G401 (cell line): Measurements from ENCODE around the gene HOXA3. TPM values are rescaled to one million over a fixed set of nuclear protein-coding genes. Genes with fewer than 3 reads are reported as not detected.
A peak's percentile ranks its signal among the peaks of the same experiment; 100 is the strongest.

Experiments
- DNase-seq: peaks from one replicate; pipeline ENCODE4 v3.0.0-alpha.2; 2015; ENCODE audit warnings: low spot score
- in situ Hi-C: cut with HindIII; loops from 2 replicates; pipeline ENCODE4 v1.10.0; 2016; ENCODE audit warnings: low sequenced_read_pairs, mixed read lengths
- total RNA-seq: library from RNA; depleted of rRNA; stranded (reverse); fragments of >200 nt; shearing (Covaris generic); gene quantifications from 2 replicates; pipeline ENCODE4 v1.2.3, GENCODE V29; 2014

Gene HOXA3
- total RNA-seq, 1 experiment from 2014 or later = 2.2 TPM

- no peak for DNase-seq
- in situ Hi-C loops = loop anchor here (5.0 kb wide), 1 partner anchor 32 kb away; no protein-coding TSS in a partner anchor
Observed at GRCh38 chr7:27159266-27160144, 7.1 kb upstream of the HOXA3 start.

- in situ Hi-C loops = no loop called here
- DNase-seq = no peak
Observed at GRCh38 chr7:27158436-27159265, 6.3 kb upstream of the HOXA3 start.

- DNase-seq = no peak
- in situ Hi-C loops = no loop called here
Observed at GRCh38 chr7:27157702-27158431, 5.5 kb upstream of the HOXA3 start.

GRCh38 chr7:27156916-27157701 is 4.7 kb upstream of the HOXA3 start:
- in situ Hi-C loops = no loop called here
- DNase-seq = no peak

- no peak for DNase-seq
- in situ Hi-C loops = no loop called here
Observed at GRCh38 chr7:27156508-27156898, 4.1 kb upstream of the HOXA3 start, which contains the start of gene HOXA7. HOXA7 (minus strand) TSS chr7:27156675; CDS start chr7:27156545, 130 bp downstream.

- no peak for DNase-seq
- in situ Hi-C loops = no loop called here
Observed at GRCh38 chr7:27155816-27156507, 3.6 kb upstream of the HOXA3 start.

- no peak for DNase-seq
- in situ Hi-C loops = no loop called here
Observed at GRCh38 chr7:27154901-27155815, 2.8 kb upstream of the HOXA3 start.

- in situ Hi-C loops = no loop called here
- DNase-seq = no peak
Observed at GRCh38 chr7:27154369-27154768, 2.0 kb upstream of the HOXA3 start.

GRCh38 chr7:27153526-27153925 is 1.1 kb upstream of the HOXA3 start:
- in situ Hi-C loops = no loop called here
- no peak for DNase-seq

- in situ Hi-C loops = no loop called here
- no peak for DNase-seq
Observed at GRCh38 chr7:27152816-27153442, 546 bp upstream of the HOXA3 start.

- in situ Hi-C loops = no loop called here
- DNase-seq = no peak
Observed at GRCh38 chr7:27151341-27151930, 947 bp downstream of the HOXA3 start.

- peak; percentile 51 for DNase-seq
- in situ Hi-C loops = no loop called here
Observed at GRCh38 chr7:27150568-27151340, 1.6 kb downstream of the HOXA3 start.

GRCh38 chr7:27149842-27150567 is 2.4 kb downstream of the HOXA3 start:
- no peak for DNase-seq
- in situ Hi-C loops = no loop called here

- in situ Hi-C loops = no loop called here
- no peak for DNase-seq
Observed at GRCh38 chr7:27148756-27149641, 3.4 kb downstream of the HOXA3 start.
